Liver (tissue), 9 donors: ENCODE data around the gene TMEM26. TPM values are rescaled to one million over a fixed set of nuclear protein-coding genes. Genes with fewer than 3 reads are reported as not detected.

Experiments used
- DNase-seq: peaks from one replicate; pipeline ENCODE4 v3.0.0-alpha.2; 2017; ENCODE audit warnings: low spot score
- H3K27ac ChIP-seq, 2 donors: one replicate each; pipeline ENCODE4 v1.7.0; 2013; ENCODE audit warnings: inconsistent platforms in 2 of 2, low read length in 2 of 2, control low read depth in 1 of 2, low read depth in 1 of 2, mild to moderate bottlenecking in 1 of 2
- H3K27me3 ChIP-seq, 4 donors: one replicate each; pipeline versions ENCODE4 v1.6.1 to v1.7.0; 2013; ENCODE audit warnings: low read length in 3 of 4, inconsistent platforms in 1 of 4, mild to moderate bottlenecking in 1 of 4, moderate library complexity in 1 of 4; ENCODE audit not compliant: control insufficient read depth in 4 of 4, insufficient read depth in 4 of 4
- H3K36me3 ChIP-seq, 4 donors: one replicate each; pipeline versions ENCODE4 v1.6.1 to v1.7.0; 2013; ENCODE audit warnings: low read length in 3 of 4, mild to moderate bottlenecking in 3 of 4, low read depth in 1 of 4, moderate library complexity in 1 of 4; ENCODE audit not compliant: control insufficient read depth in 4 of 4, insufficient read depth in 3 of 4
- H3K4me1 ChIP-seq, 4 donors: one replicate each; pipeline versions ENCODE4 v1.6.1 to v1.7.0; 2013; ENCODE audit warnings: low read length in 3 of 4, mild to moderate bottlenecking in 3 of 4, moderate library complexity in 1 of 4; ENCODE audit not compliant: control insufficient read depth in 4 of 4, insufficient read depth in 4 of 4
- H3K4me3 ChIP-seq, 3 donors: one replicate each; pipeline versions ENCODE4 v1.6.1 to v1.7.0; 2013; ENCODE audit warnings: low read length in 3 of 3, control low read depth in 1 of 3, low read depth in 1 of 3, mild to moderate bottlenecking in 1 of 3
- H3K9ac ChIP-seq, 2 donors: one replicate each; pipeline ENCODE4 v1.7.0; 2013; ENCODE audit warnings: low read length in 2 of 2, mild to moderate bottlenecking in 2 of 2, moderate library complexity in 2 of 2, control low read depth in 1 of 2, low read depth in 1 of 2
- H3K9me3 ChIP-seq, 4 donors: one replicate each; pipeline versions ENCODE4 v1.6.1 to v1.7.0; 2013; ENCODE audit warnings: low read length in 3 of 4; ENCODE audit not compliant: control insufficient read depth in 4 of 4
- ATF3 ChIP-seq: IDR thresholded peaks from 2 replicates; pipeline ENCODE4 v1.6.1; 2016; ENCODE audit warnings: antibody characterized with exemption
- CTCF ChIP-seq: fragments of 150-350 bp; IDR thresholded peaks from 2 replicates; pipeline ENCODE4 v1.5.1; 2017; ENCODE audit warnings: improper control_type of control experiment, low read depth, low read length; ENCODE audit not compliant: missing input control
- EGR1 ChIP-seq, 2 donors: IDR thresholded peaks; 2 replicates each; pipeline ENCODE4 v1.6.1; 2016 to 2018; ENCODE audit warnings: antibody characterized with exemption in 2 of 2, low read depth in 2 of 2
- GABPA ChIP-seq, 2 donors: IDR thresholded peaks in 1 of 2; conservative IDR thresholded peaks in 1 of 2; 2 replicates each; pipeline ENCODE4 v1.6.1; 2016; ENCODE audit warnings: antibody characterized with exemption in 2 of 2, mild to moderate bottlenecking in 1 of 2, moderate library complexity in 1 of 2
- HNF4A ChIP-seq, 2 donors: conservative IDR thresholded peaks; 2 replicates each; pipeline ENCODE4 v1.6.1; 2016; ENCODE audit warnings: antibody characterized with exemption in 2 of 2, mild to moderate bottlenecking in 2 of 2
- JUND ChIP-seq, 2 donors: IDR thresholded peaks; 2 replicates each; pipeline ENCODE4 v1.6.1; 2016; ENCODE audit warnings: antibody characterized with exemption in 2 of 2
- REST ChIP-seq: IDR thresholded peaks from 2 replicates; pipeline ENCODE4 v1.6.1; 2016; ENCODE audit warnings: antibody characterized with exemption, mild to moderate bottlenecking
- RXRA ChIP-seq, 2 donors: IDR thresholded peaks; 2 replicates each; pipeline ENCODE4 v1.6.1; 2017 to 2018; ENCODE audit warnings: antibody characterized with exemption in 2 of 2, mild to moderate bottlenecking in 1 of 2
- SP1 ChIP-seq: IDR thresholded peaks from 2 replicates; pipeline ENCODE4 v1.6.1; 2018; ENCODE audit warnings: antibody characterized with exemption, mild to moderate bottlenecking
- TAF1 ChIP-seq: conservative IDR thresholded peaks from 2 replicates; pipeline ENCODE4 v1.6.1; 2016; ENCODE audit warnings: antibody characterized with exemption, mild to moderate bottlenecking
- ZBTB33 ChIP-seq: IDR thresholded peaks from 2 replicates; pipeline ENCODE4 v1.6.1; 2016; ENCODE audit warnings: antibody characterized with exemption
- WGBS: extraction: QIAGEN DNeasy Blood & Tissue Kit; methylation state at CpG from one replicate; pipeline ENCODE4 v1.1.7; 2013; 5-methylcytosine and 5-hydroxymethylcytosine counted together
- polyA plus RNA-seq, 2 donors: library from polyadenylated mRNA; stranded (reverse) in 1 of 2; unstranded in 1 of 2; fragments of 200-250 nt in 1 of 2; fragments of >200 nt in 1 of 2; fragmentation: Nextera tagmentation in 1 of 2; extraction: Ambion mirVana in 1 of 2; gene quantifications; one replicate each; pipeline versions ENCODE4 v1.2.1 to v1.2.3, GENCODE V29; 2013 to 2015
- total RNA-seq, 2 donors: library from RNA; depleted of rRNA; stranded (reverse); fragments of >200 nt; gene quantifications; one replicate each; pipeline ENCODE4 v1.2.3, GENCODE V29; 2014
- donor health status: healthy.
- donor health status: healthy.
- donor health status: healthy.
- donor health status: healthy.
- donor health status: healthy.

Gene TMEM26
- total and polyA plus RNA-seq, 4 donors: 0.31 to 5.5 (median 1.2) TPM

GRCh38 chr10:61378865-61379264 is 74.3 kb downstream of the TMEM26 start:
- Histone ChIP-seq H3K4me3 (no peak overlapping the region), H3K27ac (no peak overlapping the region), H3K27me3 (peaks cover 0 to 2% (median 0%) of the 10 kb centered on the region in 4 donors), H3K36me3 (no peaks in the 10 kb centered on the region), H3K9me3 (peaks cover 0 to 5% (median 0%) of the 10 kb centered on the region in 4 donors), H3K9ac (no peak overlapping the region), H3K4me1 (no peaks in the 10 kb centered on the region)
- DNase-seq: no peak
- TF ChIP-seq SP1: no peak
- no peak for TF ChIP-seq JUND (IDR thresholded peaks at IDR 0.05)
- WGBS: 79% methylated on average over 7 of the region's 7 CpGs

- Histone ChIP-seq H3K27ac (no peak overlapping the region), H3K4me3 (no peak overlapping the region), H3K36me3 (no peaks in the 10 kb centered on the region), H3K9ac (no peak overlapping the region), H3K27me3 (peaks cover 0 to 2% (median 0%) of the 10 kb centered on the region in 4 donors), H3K4me1 (no peaks in the 10 kb centered on the region), H3K9me3 (peaks cover 0 to 5% (median 0%) of the 10 kb centered on the region in 4 donors)
- TF ChIP-seq JUND (IDR thresholded peaks at IDR 0.05): no peak
- TF ChIP-seq TAF1: no peak
- no peak for TF ChIP-seq REST
- TF ChIP-seq ZBTB33: no peak
- TF ChIP-seq ATF3: no peak
- WGBS: 93% methylated on average over 23 of the region's 23 CpGs
- no peak for DNase-seq
Observed at GRCh38 chr10:61376908-61377368, 76.2 kb downstream of the TMEM26 start.

GRCh38 chr10:61376377-61376776 is 76.8 kb downstream of the TMEM26 start:
- H3K36me3 ChIP-seq: no peaks in the 10 kb centered on the region
- H3K9me3 ChIP-seq: peaks cover 0 to 5% (median 0%) of the 10 kb centered on the region in 4 donors
- no peak overlapping the region for H3K4me3 ChIP-seq
- H3K27ac ChIP-seq: no peak overlapping the region
- H3K9ac ChIP-seq: no peak overlapping the region
- WGBS: 97% methylated on average over 1 of the region's 1 CpG
- no peaks in the 10 kb centered on the region for H3K4me1 ChIP-seq
- no peak for DNase-seq
- peaks cover 0 to 2% (median 0%) of the 10 kb centered on the region in 4 donors for H3K27me3 ChIP-seq
- TF ChIP-seq EGR1 (IDR thresholded peaks at IDR 0.05; ENCODE audit: low read depth in 2 of 2) (no peak), RXRA (IDR thresholded peaks at IDR 0.05) (no peak), REST (no peak), ZBTB33 (no peak), ATF3 (no peak), SP1 (no peak), CTCF (no peak), GABPA (IDR thresholded peaks at IDR 0.05 in 1 of 2, conservative IDR thresholded peaks at IDR 0.05 in 1 of 2) (no peak), HNF4A (conservative IDR thresholded peaks at IDR 0.05) (no peak)
